ENCODE results near the gene HAUS3.

DNA sequence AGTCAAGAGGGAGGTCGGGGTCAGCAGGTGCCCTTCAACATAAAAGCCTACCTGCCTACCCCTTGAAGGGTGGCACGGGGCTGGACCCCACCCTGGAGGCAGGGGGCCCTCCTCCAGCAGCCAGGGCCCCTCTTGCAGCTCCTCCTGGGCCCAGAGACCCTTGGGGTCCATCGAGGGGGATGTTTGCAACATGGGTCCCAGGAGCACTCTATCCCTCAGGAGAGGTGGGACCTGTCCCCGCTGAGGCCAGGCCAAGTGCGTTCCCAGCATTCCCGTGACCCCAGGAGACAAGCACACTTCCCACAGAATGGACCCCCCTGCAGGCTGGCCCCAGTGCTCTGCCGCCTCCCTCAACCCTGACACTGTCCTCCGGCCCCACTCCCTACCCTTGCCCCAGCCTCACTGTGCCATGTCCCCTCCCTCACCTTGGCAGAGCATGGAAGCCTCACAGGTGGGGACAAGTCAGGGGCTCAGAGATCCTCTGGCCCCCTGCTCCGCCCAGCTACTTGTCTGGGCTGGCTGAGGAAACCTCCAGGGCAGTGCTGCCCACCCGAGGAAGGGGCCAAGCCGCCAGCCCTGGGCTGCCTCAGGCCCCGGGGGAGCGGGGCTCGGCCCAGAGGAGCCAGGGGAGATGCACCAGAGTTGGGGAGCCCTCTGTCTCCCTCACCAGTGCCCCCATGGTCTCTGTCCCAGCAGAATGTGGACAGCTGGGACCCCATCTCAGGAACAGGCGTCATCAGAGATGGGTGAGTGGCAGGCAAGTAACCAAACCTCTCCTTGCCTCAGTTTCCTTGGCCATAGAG is 17.8 kb upstream of the HAUS3 start:
- TF ChIP-seq RARB (CRISPR knock-in tag; IDR thresholded peaks at IDR 0.05) (no peak), ZNF565 (CRISPR knock-in tag; conservative IDR thresholded peaks at IDR 0.05; ENCODE audit: low read depth) (no peak), GLIS3 (CRISPR knock-in tag; IDR thresholded peaks at IDR 0.05) (no peak), ZFP3 (CRISPR knock-in tag; IDR thresholded peaks at IDR 0.05) (no peak), PPARA (CRISPR knock-in tag; IDR thresholded peaks at IDR 0.05; ENCODE audit: borderline replicate concordance) (no peak), ZFP30 (CRISPR knock-in tag; IDR thresholded peaks at IDR 0.05) (no peak), CSDC2 (CRISPR knock-in tag; IDR thresholded peaks at IDR 0.05) (no peak)
- TF ChIP-seq, protein P1, sequence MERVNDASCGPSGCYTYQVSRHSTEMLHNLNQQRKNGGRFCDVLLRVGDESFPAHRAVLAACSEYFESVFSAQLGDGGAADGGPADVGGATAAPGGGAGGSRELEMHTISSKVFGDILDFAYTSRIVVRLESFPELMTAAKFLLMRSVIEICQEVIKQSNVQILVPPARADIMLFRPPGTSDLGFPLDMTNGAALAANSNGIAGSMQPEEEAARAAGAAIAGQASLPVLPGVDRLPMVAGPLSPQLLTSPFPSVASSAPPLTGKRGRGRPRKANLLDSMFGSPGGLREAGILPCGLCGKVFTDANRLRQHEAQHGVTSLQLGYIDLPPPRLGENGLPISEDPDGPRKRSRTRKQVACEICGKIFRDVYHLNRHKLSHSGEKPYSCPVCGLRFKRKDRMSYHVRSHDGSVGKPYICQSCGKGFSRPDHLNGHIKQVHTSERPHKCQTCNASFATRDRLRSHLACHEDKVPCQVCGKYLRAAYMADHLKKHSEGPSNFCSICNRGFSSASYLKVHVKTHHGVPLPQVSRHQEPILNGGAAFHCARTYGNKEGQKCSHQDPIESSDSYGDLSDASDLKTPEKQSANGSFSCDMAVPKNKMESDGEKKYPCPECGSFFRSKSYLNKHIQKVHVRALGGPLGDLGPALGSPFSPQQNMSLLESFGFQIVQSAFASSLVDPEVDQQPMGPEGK (CRISPR knock-in tag; IDR thresholded peaks at IDR 0.05; ENCODE audit: borderline replicate concordance) = no peak
- TF ChIP-seq, protein P2, sequence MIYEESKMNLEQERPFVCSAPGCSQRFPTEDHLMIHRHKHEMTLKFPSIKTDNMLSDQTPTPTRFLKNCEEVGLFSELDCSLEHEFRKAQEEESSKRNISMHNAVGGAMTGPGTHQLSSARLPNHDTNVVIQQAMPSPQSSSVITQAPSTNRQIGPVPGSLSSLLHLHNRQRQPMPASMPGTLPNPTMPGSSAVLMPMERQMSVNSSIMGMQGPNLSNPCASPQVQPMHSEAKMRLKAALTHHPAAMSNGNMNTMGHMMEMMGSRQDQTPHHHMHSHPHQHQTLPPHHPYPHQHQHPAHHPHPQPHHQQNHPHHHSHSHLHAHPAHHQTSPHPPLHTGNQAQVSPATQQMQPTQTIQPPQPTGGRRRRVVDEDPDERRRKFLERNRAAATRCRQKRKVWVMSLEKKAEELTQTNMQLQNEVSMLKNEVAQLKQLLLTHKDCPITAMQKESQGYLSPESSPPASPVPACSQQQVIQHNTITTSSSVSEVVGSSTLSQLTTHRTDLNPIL (CRISPR knock-in tag; IDR thresholded peaks at IDR 0.05; ENCODE audit: low read depth) = no peak
- TF ChIP-seq, protein P3, sequence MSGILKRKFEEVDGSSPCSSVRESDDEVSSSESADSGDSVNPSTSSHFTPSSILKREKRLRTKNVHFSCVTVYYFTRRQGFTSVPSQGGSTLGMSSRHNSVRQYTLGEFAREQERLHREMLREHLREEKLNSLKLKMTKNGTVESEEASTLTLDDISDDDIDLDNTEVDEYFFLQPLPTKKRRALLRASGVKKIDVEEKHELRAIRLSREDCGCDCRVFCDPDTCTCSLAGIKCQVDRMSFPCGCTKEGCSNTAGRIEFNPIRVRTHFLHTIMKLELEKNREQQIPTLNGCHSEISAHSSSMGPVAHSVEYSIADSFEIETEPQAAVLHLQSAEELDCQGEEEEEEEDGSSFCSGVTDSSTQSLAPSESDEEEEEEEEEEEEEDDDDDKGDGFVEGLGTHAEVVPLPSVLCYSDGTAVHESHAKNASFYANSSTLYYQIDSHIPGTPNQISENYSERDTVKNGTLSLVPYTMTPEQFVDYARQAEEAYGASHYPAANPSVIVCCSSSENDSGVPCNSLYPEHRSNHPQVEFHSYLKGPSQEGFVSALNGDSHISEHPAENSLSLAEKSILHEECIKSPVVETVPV (CRISPR knock-in tag; IDR thresholded peaks at IDR 0.05) = no peak

All from SK-N-SH treated with all-trans-retinoic acid at 6 μM for 48 hours (cell line).